Cardiac septum (tissue), 1 donor: ENCODE data around the gene ACIN1. TPM values are rescaled to one million over a fixed set of nuclear protein-coding genes. Genes with fewer than 3 reads are reported as not detected.
"Not testable (repeated sequence)": the region's sequence is repeated elsewhere in the genome, so short reads cannot be mapped to it uniquely, and the experiment has no call there.

Source experiments
- DNase-seq: peaks from one replicate; pipeline ENCODE4 v3.0.0-alpha.2; 2020; ENCODE audit warnings: low spot score
- intact Hi-C: fragments of 100-400 bp; cut with DNase I; formaldehyde crosslinking; loops from one replicate; pipeline ENCODE4 v1.14.0; 2022
- total RNA-seq: library from RNA; stranded (reverse); fragmentation: NEBNext Ultra II Directional; extraction: Animal tissue kit (Norgen Biotek cat#: 25700); gene quantifications from one replicate; pipeline ENCODE4 v1.2.1, GENCODE V29; 2021
- donor health status: DM: no; HTN: no; CAD: no.

Gene ACIN1
- total RNA-seq, 1 donor from 2014 or later, result 72.4 TPM

DNA sequence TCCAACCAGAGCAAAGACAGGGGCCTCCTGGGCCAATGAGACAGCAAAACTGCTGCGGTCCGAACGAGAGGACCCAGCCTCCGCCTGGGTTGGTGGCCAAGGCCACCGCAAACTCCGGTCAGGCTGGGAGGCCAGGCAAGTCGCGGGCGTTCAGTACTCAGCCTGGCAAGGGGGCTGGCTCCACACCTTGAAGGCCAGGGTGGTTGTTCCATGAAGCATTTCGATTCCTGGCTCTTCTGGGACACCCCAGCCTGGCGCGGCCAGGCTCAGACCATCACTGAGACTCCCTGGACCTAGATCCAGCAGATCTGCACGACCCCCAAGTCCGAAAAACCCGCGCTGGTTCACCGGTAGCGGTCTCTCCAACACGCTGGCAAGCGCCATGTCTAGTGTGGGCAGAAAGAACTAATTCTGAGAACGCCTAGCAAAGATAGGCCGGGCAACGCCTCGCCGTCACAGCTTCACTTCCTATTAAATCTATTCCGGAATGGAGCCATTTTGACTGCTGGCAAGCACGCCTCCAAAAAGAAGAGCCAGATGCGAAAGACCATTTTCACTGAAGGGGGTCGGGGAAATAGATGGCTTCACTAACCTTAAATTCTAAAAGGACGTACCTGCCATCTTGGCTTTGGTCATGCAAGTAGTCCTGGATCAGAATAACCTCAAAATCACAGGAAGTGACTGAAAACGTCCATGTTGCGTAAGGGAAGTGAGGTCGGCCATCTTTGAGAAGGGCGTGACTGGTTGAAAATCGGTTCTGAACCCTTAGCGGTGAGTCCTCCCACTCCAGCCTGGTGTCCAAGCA lies 60.2 kb downstream of the ACIN1 start, which contains the start of gene PSMB5:
PSMB5 (minus strand) TSS at position 403 of the 805 bp plus-strand sequence; CDS start at position 384, 19 bp downstream.
- intact Hi-C loops, result no loop called here
- DNase-seq, result peak; percentile 95

DNA sequence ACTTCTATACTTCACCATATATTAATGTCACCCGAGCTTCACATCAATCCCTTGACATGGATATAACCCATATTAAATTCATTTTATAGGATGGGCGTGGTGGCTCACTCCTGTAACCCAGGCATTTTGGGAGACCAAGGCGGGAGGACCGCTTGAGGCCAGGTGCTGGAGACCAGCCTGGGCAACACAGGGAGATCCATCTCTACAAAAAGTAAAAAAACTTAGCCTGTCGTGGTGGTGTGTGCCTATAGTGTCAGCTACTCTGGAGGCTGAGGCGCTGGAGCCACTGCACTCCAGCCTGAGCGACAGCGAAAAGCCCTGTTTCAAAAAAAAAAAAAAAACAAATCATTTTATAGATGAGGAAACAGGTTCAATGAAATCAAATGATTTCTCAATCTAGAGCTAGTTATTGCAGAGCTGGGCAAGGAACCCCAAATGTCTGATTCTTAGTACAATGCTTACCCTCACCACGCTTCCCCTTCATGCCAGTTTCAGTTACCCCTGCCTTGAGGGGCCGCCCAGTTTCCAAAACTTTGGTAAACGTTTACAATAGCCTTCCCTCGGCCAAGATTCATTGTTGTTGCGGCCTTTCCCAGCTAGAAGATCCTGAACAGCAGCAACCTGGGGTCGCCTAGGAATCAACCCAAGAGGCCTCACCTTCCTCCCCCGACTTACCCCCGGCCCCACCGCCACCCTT lies 61.0 kb downstream of the ACIN1 start:
- no peak for DNase-seq
- intact Hi-C loops, result no loop called here

DNA sequence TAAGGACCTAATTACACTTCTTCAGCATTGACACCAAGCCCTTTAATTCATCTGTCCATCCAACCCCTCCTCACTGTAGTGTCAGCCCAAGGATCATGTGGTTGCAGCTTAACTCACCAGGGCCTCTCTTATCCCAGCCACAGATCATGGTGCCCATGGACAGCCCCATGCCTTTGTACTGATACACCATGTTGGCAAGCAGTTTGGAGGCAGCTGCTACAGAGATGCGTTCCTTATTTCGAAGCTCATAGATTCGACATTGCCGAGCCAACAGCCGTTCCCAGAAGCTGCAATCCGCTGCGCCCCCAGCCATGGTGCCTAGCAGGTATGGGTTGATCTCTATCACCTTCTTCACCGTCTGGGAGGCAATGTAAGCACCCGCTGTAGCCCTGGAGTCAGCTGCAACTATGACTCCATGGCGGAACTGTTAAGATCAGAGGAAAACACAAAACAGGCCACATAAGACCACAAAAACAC lies 61.6 kb downstream of the ACIN1 start:
- intact Hi-C loops, result no loop called here
- DNase-seq, result no peak

DNA sequence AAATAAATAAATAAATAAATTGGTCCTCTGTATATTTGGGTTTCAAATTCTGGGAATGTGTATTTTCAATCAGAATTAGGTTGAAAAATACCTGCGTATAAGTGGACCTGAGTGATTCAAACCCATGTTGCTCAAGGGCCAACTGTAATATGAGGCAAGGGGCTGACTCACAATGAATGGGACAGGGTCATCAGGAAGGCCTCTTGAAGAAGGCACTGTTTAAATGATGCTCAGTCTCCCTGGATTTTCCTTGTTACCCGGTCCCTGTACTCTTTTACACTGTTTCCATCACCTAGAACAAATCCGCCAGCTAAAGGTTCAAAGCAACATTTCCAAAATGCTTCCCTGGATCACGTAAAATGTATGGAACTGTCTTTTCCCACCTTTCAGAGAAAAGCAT lies 64.0 kb downstream of the ACIN1 start:
- DNase-seq, result no peak
- intact Hi-C loops, result no loop called here

DNA sequence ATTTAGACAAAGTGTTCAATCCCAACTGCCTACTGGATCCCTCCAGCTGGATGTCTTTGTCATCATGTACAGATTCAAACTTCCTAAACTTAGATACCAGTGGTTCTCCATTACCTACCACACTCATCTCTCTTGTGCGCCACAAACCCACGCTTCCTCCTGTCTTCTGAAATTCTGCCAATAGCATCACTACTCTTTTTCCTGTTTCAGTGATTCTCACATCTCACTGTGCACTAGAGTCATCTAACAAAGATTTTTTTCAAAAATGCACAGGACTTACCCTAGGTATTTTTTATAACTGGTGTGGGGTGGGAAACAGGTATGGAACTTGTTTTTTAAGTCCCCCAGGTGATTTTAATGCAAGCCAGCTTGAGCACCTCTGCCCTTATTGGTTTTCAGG lies 66.1 kb downstream of the ACIN1 start:
- DNase-seq, result no peak
- intact Hi-C loops, result no loop called here

DNA sequence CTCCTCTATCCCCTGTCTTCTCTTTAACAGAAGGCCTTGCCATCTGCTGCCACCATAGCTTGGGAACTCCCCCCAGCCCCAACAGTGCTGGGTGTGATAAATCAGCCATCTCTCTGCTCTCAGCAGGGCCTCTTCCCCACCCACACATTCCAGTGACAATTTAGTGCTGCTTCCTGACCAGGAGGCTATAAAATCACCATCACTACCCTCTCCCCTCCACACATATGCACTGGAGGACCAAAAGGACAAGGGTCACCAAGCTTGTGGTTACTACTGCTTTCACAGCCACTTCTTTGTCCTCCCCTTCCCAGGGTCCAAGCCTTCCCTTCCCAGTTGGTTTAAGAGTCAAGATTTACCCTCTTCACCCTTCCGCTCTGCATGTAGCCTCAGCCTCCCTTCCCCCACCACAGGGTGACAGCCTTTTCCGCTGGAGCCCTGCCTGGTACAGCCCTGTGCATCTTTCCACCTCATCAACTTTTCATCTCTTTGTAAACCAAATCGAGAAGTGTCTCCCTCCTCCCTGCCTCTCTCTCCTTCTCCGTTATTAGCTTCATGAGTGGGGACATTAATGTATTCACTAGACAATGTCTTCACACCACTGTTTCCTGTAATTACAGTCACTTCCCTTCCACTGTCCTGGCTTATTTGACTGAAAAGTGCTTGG lies 69.7 kb downstream of the ACIN1 start:
- intact Hi-C loops, result no loop called here
- no peak for DNase-seq

DNA sequence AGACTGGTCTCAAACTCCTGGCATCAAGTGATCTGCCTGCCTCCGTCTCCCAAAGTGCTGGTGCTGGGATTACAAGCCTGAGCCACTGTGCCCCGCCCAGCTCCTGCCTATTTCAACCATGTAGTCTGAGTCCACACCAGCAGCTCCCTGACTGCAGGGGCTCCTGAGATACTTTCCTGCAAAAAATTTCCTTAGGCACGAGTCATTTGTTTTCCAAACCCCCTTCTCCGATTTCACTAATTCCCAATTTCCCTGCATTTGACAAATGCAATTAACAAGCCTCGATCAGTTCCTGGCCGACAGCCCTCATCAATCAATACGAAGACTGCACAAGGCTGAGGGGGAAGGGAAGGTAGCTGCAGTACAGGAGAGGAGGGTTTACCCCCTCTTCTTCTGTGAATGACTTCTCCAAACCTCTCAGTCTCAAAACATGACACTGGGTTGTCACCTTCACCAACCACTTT lies 70.3 kb downstream of the ACIN1 start:
- intact Hi-C loops, result no loop called here
- no peak for DNase-seq

DNA sequence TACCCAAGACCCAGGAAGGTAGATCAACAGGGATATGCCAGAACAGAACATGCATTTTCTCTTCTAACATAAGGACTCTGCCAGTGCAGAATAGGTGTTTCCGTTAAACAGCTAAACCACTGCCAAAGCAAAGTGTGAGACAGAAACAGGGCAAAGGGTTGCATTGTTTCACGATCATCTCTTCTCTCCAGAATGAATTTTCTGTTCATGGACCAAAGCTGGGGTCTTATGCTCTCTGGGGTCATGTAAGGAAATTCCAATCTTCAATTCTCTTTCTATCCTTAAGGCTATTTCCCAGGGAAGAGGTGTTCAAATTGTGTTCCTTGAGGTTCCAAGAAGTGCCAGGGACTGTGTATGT lies 71.2 kb downstream of the ACIN1 start:
- intact Hi-C loops, result no loop called here
- no peak for DNase-seq

DNA sequence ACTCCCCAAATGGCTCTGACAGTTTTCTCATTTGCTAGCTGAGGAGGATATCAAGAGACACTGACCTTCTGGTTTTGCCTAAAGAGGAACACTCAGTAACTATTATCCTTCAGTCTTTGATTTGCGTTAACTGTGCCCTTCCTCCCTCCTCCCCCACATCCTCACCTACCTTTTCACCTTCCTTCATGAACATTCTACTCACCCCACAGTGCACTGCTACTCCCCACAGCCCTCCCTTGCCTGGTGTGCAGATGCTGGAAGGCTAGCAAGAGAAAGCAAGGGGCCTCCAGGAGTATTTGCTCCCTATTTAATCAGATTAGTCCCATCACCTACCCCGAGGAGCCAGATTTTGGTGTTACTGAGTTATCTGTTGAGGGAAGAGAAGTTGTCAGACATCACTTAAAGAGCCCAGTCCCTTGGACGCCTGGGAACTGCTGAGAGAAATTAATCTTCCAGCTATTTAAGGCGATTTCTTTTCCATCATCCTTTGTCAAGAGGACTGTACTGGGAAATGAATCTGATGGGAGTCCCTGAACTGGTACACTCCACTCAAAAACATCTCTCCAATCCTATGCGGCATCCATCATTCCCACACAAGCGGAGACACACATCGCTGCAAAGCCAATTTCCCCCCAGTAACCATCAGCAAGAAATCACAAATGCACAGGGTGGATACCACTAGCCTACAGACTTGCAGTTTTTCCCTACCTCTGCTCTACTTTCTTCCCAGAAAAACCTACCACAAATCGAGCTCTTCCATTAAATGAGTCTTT lies 71.7 kb downstream of the ACIN1 start:
- intact Hi-C loops, result no loop called here
- DNase-seq, result no peak

DNA sequence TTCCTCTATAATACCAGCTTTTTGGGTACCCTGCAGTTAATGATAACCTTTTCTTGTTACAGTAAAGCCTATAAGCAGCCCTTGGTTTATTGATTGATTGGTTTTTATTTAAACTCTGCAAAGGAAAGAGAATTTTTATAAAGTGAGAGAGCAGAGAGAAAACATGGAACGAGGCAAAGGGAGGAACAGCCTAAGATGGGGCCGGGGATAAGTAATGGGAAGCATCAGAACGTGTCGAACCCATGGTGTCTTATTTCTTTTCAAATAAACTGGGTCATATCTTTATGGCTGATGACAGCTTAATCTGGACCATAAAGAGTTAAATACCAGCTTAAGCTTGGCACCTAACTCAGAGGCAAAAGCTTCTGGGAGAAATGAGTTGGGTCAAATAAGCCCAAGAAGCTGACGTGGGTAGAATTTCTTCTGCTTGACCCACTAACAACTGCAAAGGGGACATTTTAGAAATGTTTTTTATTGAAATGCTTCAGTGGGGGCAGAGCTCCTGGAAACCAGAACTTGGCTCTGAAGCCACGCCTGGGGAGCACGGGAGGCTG lies 73.0 kb downstream of the ACIN1 start:
- DNase-seq, result no peak

DNA sequence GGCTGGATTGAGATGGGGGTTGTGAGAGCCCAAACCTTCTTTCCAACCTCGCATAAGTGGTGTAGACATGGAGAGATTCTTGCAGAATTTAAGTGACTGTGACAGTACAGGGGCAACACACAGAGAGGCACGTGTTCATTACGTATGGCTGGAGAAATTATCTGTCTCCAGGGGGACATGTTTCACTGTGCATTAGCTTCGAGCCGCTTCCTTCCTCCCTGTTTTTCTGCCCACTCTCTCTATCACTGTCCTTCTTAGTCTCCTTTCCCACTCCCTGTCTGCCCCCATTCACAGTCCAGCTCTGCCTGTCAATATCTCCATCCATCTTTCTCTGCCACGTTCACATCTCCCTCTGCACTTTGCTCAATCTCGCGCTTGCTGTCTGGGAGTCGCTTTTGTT lies 73.5 kb downstream of the ACIN1 start:
- intact Hi-C loops, result no loop called here
- DNase-seq, result no peak

More for the DNA sequence above, 73.0 kb downstream of the ACIN1 start:
- intact Hi-C loops, result no loop called here

DNA sequence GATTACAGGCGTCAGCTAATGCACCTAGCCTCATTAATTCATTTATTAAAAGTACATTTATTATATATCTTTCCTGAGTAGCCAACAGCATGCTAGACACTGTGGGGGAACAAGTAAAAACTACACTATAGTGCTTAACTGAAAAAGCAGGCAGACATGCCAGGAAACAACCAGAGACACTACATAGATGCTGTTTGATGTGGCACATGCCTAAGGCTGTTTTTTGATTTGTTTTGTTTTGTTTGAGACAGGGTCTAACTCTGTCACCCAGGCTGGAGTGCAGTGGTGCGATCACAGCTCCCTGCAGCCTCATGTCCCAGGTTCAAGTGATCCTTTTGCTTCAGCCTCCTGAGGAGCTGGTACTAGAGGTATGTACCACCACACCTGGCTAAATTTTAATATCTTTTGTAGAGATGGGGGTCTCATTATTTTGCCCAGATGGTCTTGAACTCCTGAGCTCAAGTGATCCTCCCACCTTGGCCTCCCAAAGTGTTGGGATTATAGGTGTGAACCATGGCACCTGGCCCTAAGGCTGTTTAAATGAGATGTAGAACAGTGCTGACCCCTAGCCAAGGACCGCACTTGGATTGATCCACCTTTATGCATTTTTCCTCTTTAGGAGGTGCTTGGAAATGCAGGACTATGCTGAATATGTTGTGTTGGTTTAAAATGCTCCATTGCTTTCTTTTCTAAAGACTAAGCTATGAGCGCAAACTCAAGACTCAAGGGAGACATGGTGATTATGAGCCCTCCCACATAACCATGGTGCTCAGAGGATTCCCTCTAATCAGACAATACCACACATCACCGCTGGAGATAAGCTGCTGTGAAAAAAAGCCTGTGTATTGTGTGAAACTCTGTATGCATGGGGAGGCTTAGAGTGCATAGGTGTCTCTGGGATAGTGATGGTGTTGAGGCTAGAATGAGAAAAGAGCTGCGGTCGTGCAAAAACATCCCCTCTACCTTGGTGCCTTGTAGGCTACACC lies 74.5 kb downstream of the ACIN1 start:
- DNase-seq, result no peak
- intact Hi-C loops, result no loop called here

DNA sequence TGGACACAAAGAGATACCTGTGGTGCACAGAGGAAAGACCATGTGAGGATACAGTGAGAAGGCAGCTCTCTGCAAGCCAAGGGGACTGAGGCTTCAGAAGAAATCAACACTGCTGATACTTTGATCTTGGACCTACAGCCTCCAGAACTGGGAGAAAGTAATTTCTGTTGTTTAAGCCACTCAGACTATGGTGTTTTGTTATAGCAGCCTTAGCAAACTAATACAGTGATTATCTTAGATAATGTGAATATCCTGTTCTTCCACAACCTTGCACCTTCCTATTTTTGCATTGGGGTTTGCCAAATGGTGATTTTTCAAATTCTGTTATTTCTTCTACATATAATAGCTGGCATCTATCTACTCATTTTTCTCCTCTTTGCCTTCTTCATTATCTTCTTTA lies 76.8 kb downstream of the ACIN1 start:
- DNase-seq, result no peak
- intact Hi-C loops, result no loop called here

DNA sequence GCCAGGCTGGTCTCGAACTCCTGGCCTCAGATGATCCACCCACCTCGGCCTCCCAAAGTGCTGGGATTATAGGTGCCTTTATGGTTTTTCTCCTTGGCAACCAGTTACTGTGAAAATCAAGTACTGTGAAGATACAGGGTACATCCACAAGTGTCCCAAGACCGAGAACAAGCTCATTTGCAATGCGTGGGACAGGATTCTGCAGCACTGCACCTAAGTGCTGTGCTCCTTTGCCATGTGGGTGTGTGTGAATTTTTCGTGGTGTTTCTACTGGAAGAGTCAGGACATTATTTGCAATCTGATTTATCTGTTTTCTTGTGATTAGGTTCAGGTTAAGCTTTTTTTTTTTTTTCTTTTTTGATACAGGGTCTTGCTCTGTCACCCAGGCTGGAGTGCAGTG lies 77.8 kb downstream of the ACIN1 start:
- intact Hi-C loops, result no loop called here
- no peak for DNase-seq

DNA sequence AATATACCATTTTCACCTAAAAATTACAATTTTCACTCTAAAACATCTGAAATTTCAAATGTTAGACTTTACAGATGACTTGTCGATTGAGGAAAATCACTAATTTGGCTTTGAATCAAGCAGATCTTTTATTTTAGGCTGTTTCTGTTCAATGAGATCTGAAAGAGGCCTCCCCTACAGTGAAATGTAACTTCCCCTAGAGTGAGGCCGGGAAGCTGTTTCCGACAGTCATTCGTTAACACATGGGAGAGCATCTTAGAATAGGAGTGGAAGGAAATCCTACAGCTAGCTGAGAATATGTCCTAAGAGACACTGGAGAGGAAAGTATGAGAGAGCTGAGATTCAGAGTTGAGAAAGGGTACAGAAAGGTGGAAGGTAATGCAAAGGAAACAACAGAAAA lies 79.3 kb downstream of the ACIN1 start:
- intact Hi-C loops, result no loop called here
- no peak for DNase-seq

DNA sequence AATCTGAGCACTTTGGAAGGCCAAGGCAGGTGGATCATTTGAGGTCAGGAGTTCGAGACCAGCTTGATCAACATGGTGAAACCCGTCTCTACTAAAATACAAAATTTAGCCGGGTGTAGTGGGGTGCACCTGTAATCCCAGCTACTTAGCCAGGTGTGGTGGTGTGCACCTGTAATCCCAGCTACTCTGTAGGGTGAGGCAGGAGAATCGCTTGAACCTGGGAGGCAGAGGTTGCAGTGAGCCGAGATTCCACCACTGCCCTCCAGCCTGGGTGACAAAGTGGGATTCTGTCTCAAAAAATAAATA lies 81.2 kb downstream of the ACIN1 start:
- DNase-seq, intact Hi-C loops: not testable (repeated sequence)

DNA sequence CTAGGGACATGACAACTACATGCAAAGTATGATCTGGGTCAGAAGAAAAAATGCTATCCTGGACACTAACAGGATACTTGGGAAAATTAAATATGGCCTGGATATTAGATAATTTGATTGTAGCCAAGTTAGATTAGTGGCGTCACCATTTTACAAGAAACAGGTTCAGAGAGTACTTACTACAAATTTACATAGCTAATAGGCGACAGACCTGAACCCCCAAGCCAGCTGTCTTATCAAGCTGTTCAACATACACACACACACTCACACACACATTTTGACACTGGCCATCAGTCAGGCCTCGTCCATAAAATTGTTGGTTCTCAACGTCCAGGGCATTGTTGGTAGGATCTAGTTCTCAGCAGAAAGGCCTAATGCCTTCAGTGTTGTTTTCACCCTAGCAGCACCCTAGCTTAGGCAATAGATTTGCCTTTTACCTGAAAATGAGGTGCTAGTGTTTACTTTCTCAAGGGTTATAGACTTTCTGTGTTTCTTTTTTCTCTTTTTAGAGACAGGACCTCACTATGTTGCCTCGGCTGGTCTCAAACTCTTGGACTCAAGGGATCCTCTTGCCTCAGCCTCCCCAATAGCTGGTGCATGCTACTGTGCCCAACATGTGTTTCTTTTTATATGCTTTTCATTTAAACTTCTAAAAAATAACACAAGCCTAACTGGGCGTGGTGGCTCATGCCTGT lies 81.7 kb downstream of the ACIN1 start:
- DNase-seq, result no peak
- intact Hi-C loops, result no loop called here
